ENCODE measurements around the gene TMEM89. TPM values are rescaled to one million over a fixed set of nuclear protein-coding genes. Genes with fewer than 3 reads are reported as not detected.

TMEM89 gene
- total RNA-seq, 4 donors from 2014 or later: not detected

GRCh38 chr3:48591886-48592518 is 29.6 kb downstream of the TMEM89 start:
- H3K27ac ChIP-seq (replicated peaks in 1 of 4): no peak overlapping the region
- no peaks in the 10 kb centered on the region for H3K9me3 ChIP-seq
- H3K36me3 ChIP-seq: peaks cover 0 to 23% (median 0%) of the 10 kb centered on the region in 4 donors
- peaks cover 0 to 46% (median 0%) of the 10 kb centered on the region in 4 donors for H3K27me3 ChIP-seq
- TF ChIP-seq POLR2A (IDR thresholded peaks at IDR 0.05; ENCODE audit: low read depth) (no peak), EP300 (IDR thresholded peaks at IDR 0.05) (no peak), POLR2AphosphoS5 (IDR thresholded peaks at IDR 0.05) (no peak)
- TF ChIP-seq, protein P1, sequence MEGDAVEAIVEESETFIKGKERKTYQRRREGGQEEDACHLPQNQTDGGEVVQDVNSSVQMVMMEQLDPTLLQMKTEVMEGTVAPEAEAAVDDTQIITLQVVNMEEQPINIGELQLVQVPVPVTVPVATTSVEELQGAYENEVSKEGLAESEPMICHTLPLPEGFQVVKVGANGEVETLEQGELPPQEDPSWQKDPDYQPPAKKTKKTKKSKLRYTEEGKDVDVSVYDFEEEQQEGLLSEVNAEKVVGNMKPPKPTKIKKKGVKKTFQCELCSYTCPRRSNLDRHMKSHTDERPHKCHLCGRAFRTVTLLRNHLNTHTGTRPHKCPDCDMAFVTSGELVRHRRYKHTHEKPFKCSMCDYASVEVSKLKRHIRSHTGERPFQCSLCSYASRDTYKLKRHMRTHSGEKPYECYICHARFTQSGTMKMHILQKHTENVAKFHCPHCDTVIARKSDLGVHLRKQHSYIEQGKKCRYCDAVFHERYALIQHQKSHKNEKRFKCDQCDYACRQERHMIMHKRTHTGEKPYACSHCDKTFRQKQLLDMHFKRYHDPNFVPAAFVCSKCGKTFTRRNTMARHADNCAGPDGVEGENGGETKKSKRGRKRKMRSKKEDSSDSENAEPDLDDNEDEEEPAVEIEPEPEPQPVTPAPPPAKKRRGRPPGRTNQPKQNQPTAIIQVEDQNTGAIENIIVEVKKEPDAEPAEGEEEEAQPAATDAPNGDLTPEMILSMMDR (IDR thresholded peaks at IDR 0.05): no peak
- intact Hi-C loops (cut with DNase I): no loop called here
- H3K4me1 ChIP-seq: peaks cover 19 to 28% (median 23%) of the 10 kb centered on the region in 4 donors
- 85% methylated on average over 9 of the region's 22 CpGs for WGBS
- DNase-seq (ENCODE audit: extremely low spot score): no peak
- H3K4me3 ChIP-seq: no peak overlapping the region

GRCh38 chr3:48591436-48591835 is 30.1 kb downstream of the TMEM89 start:
- WGBS: 79% methylated on average over 6 of the region's 14 CpGs
- Histone ChIP-seq H3K27me3 (peaks cover 0 to 46% (median 0%) of the 10 kb centered on the region in 4 donors), H3K4me3 (no peak overlapping the region), H3K27ac (replicated peaks in 1 of 4) (no peak overlapping the region), H3K9me3 (no peaks in the 10 kb centered on the region), H3K36me3 (peaks cover 0 to 29% (median 0%) of the 10 kb centered on the region in 4 donors), H3K4me1 (peaks cover 19 to 25% (median 22%) of the 10 kb centered on the region in 4 donors)
- TF ChIP-seq POLR2AphosphoS5 (IDR thresholded peaks at IDR 0.05): no peak
- DNase-seq (ENCODE audit: extremely low spot score): no peak
- intact Hi-C loops (cut with DNase I): no loop called here

- H3K9me3 ChIP-seq: no peaks in the 10 kb centered on the region
- 80% methylated on average over 14 of the region's 15 CpGs for WGBS
These were observed 33.3 kb downstream of the TMEM89 start for GRCh38 chr3:48588230-48588629.

DNA sequence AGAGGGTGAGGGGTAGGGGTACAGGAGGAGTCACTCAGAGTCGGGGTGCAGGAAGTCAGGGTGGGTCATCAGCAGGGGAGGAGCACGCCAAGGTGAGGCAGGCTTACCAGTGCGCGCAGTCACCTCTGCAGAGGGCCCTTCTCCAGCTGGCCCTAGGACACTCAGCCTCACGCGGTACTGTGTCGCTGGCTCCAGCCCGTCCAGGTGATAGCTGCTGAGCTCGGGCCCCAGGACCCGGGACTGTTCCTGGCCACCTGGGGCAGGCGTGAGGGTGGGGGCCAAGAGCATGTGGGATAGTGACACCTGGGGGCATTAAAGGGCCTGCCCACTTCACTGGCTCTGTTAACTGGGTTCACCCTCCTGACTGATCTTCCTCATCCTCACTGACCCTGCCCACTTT is 33.9 kb downstream of the TMEM89 start:
- intact Hi-C loops (cut with DNase I): no loop called here
- H3K27ac ChIP-seq (replicated peaks in 1 of 4): no peak overlapping the region
- peaks cover 0 to 14% (median 0%) of the 10 kb centered on the region in 4 donors for H3K27me3 ChIP-seq
- DNase-seq (ENCODE audit: extremely low spot score): no peak
- no peak for TF ChIP-seq POLR2AphosphoS5 (IDR thresholded peaks at IDR 0.05)
- TF ChIP-seq, protein P1 (IDR thresholded peaks at IDR 0.05): no peak
- TF ChIP-seq EP300 (IDR thresholded peaks at IDR 0.05): no peak
- no peak for TF ChIP-seq POLR2A (IDR thresholded peaks at IDR 0.05; ENCODE audit: low read depth)
- no peak overlapping the region for H3K4me3 ChIP-seq
- H3K4me1 ChIP-seq: no peaks in the 10 kb centered on the region
- H3K9me3 ChIP-seq: no peaks in the 10 kb centered on the region
- H3K36me3 ChIP-seq: peaks cover 0 to 52% (median 2%) of the 10 kb centered on the region in 4 donors
- WGBS: 84% methylated on average over 10 of the region's 11 CpGs

More at GRCh38 chr3:48588230-48588629, 33.3 kb downstream of the TMEM89 start:
- no peak for DNase-seq (ENCODE audit: extremely low spot score)
- H3K4me1 ChIP-seq: no peaks in the 10 kb centered on the region
- H3K27me3 ChIP-seq: peaks cover 0 to 19% (median 0%) of the 10 kb centered on the region in 4 donors
- H3K4me3 ChIP-seq: no peak overlapping the region
- H3K36me3 ChIP-seq: peaks cover 0 to 47% (median 2%) of the 10 kb centered on the region in 4 donors
- intact Hi-C loops (cut with DNase I): no loop called here
- TF ChIP-seq EP300 (IDR thresholded peaks at IDR 0.05) (no peak), POLR2AphosphoS5 (IDR thresholded peaks at IDR 0.05) (no peak), POLR2A (IDR thresholded peaks at IDR 0.05; ENCODE audit: low read depth) (no peak)
- TF ChIP-seq, protein P1 (IDR thresholded peaks at IDR 0.05): no peak
- no peak overlapping the region for H3K27ac ChIP-seq (replicated peaks in 1 of 4)

DNA sequence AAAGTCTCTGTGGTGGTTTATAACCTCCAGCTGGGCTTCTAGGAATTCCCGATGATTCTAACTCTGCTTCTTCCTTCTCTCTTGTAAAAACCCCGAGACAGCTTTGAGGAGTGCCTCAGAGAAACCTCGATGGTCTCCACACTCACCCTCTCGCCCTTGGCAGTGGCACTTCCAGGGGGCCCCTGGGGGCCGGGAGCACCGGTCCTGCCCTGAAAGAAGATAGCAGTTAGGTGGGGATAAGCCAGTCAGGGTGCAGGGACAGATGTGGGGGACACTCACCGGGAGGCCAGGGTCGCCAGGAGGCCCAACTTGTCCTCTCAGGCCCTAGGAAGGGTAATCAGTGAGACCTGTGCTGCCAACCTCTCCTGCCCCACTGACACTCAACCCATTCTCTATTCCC is 36.2 kb downstream of the TMEM89 start:
- peaks cover 0 to 8% (median 0%) of the 10 kb centered on the region in 4 donors for H3K27me3 ChIP-seq
- intact Hi-C loops (cut with DNase I): no loop called here
- no peaks in the 10 kb centered on the region for H3K4me1 ChIP-seq
- no peak overlapping the region for H3K4me3 ChIP-seq
- no peaks in the 10 kb centered on the region for H3K9me3 ChIP-seq
- 84% methylated on average over 8 of the region's 8 CpGs for WGBS
- no peak for DNase-seq (ENCODE audit: extremely low spot score)
- H3K27ac ChIP-seq (replicated peaks in 1 of 4): no peak overlapping the region
- H3K36me3 ChIP-seq: peaks cover 0 to 45% (median 2%) of the 10 kb centered on the region in 4 donors
- no peak for TF ChIP-seq EP300 (IDR thresholded peaks at IDR 0.05)
- TF ChIP-seq, protein P1 (IDR thresholded peaks at IDR 0.05): no peak

Data from esophagus muscularis mucosa (tissue), 4 donors.